ENCODE results near the gene PRKAR1B. TPM values are rescaled to one million over a fixed set of nuclear protein-coding genes. Genes with fewer than 3 reads are reported as not detected.

The PRKAR1B gene
- total and polyA plus RNA-seq, 2 donors (not counting 1 experiment from before 2014, with no cell fraction given) = 4.5 to 8.6 TPM

DNA sequence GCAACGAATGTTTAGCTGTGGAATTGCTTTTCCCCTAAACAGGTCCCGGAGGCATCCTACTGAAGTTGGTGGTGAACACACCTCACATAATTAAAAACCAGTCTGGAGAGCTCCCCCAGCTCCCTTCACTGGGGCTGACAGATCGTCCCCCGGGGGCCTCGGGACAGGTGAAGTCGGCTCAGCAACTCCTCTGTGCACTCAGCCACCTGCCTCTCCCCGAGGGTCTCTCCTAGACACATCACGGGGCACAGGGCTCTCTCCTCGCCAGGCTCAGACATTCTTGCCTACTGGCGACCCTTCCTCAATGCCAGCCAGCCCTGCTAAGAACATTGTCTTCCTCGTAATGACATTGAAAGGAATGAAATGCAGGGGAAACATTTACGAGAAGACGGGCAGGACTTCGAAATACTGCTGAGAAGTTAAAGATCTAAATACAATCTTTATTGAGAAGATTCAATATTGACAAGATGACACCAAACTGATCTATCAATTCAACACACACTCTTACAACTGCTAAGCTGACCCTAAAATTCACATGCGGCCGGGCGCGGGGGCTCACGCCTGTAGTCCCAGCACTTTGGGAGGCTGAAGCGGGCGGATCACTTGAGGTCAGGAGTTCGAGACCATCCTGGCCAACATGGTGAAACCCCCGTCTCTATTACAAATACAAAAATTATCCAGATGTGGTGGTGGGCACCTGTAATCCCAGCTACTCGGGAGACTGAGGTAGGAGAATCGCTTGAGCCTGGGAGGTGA lies 88.6 kb downstream of the PRKAR1B start:
- no peak for TF ChIP-seq EZH2 (IDR thresholded peaks at IDR 0.05; ENCODE audit: borderline replicate concordance, insufficient read depth, low read depth, low read length, poor library complexity, severe bottlenecking)
- TF ChIP-seq, protein P1, sequence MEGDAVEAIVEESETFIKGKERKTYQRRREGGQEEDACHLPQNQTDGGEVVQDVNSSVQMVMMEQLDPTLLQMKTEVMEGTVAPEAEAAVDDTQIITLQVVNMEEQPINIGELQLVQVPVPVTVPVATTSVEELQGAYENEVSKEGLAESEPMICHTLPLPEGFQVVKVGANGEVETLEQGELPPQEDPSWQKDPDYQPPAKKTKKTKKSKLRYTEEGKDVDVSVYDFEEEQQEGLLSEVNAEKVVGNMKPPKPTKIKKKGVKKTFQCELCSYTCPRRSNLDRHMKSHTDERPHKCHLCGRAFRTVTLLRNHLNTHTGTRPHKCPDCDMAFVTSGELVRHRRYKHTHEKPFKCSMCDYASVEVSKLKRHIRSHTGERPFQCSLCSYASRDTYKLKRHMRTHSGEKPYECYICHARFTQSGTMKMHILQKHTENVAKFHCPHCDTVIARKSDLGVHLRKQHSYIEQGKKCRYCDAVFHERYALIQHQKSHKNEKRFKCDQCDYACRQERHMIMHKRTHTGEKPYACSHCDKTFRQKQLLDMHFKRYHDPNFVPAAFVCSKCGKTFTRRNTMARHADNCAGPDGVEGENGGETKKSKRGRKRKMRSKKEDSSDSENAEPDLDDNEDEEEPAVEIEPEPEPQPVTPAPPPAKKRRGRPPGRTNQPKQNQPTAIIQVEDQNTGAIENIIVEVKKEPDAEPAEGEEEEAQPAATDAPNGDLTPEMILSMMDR (IDR thresholded peaks at IDR 0.05) = no peak
- Histone ChIP-seq H3K4me1 (ENCODE audit: control insufficient read depth in 2 of 2, insufficient read depth in 2 of 2, low read length in 2 of 2) (no peaks in the 10 kb centered on the region), H3K4me3 (ENCODE audit: control extremely low read depth in 1 of 5, extremely low read depth in 1 of 5, insufficient read depth in 1 of 5, low read depth in 2 of 5, low read length in 4 of 5) (no peak overlapping the region), H3K36me3 (replicated peaks in 1 of 2; ENCODE audit: control extremely low read depth in 1 of 2, control insufficient read depth in 1 of 2, extremely low read depth in 1 of 2, insufficient read depth in 2 of 2, low read length in 1 of 2) (no peaks in the 10 kb centered on the region), H3K79me2 (ENCODE audit: control insufficient read depth, insufficient read depth, low read length) (peaks cover 3% of the 10 kb centered on the region), H4K20me1 (ENCODE audit: control insufficient read depth, insufficient read depth, low read length, poor library complexity, severe bottlenecking) (no peaks in the 10 kb centered on the region), H3K9ac (ENCODE audit: low read length) (no peak overlapping the region), H3K27ac (ENCODE audit: low read length in 2 of 2) (no peak overlapping the region), H2AFZ (ENCODE audit: insufficient read depth, low read depth, low read length, poor library complexity, severe bottlenecking) (no peak overlapping the region), H3K27me3 (replicated peaks in 1 of 4; ENCODE audit: control extremely low read depth in 1 of 4, control insufficient read depth in 3 of 4, insufficient read depth in 4 of 4, low read length in 3 of 4) (no peaks in the 10 kb centered on the region), H3K4me2 (replicated peaks; ENCODE audit: low read depth, low read length, poor library complexity, severe bottlenecking) (no peak overlapping the region), H3K9me3 (ENCODE audit: control extremely low read depth in 1 of 3, control insufficient read depth in 2 of 3, insufficient read depth in 1 of 3, low read length in 2 of 3) (peaks cover 0 to 13% (median 0%) of the 10 kb centered on the region in 3 donors)
- CTCF ChIA-PET = no interaction called here
- Mint-ChIP-seq H3K27me3 (no peaks in the 10 kb centered on the region), H3K4me1 (peaks cover 12% of the 10 kb centered on the region), H3K4me3 (no peak overlapping the region), H3K9me3 (ENCODE audit: insufficient read depth) (no peaks in the 10 kb centered on the region), H3K27ac (no peak overlapping the region)
- DNase-seq = no peak
- WGBS (ENCODE audit: insufficient coverage) = 98% methylated on average over 15 of the region's 25 CpGs
- ATAC-seq (ENCODE audit: low read depth) = no peak
- POLR2A ChIA-PET = no interaction called here
- intact Hi-C loops (cut with micrococcal nuclease) = loop anchor here (10.0 kb wide), 1 partner anchor 314 kb away; no protein-coding TSS in a partner anchor

DNA sequence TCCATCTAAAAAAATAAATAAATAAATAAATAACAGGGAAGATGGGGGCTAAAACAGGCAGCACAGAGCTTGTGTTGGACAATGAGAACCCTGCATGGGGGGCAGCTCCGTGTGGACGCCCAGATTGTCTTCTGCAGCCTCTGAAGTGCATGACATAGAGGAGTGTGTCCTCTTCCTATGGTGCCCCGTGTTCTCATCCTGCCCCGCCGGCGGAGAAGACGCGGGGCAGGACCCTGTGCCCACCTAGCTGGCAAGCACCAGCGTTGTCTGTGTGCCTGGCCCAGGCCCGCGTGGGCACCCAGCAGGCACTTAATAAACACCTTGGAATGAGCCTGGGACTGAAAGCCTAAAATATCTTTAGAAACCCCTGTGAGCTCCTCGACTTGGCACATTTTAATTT lies 89.3 kb downstream of the PRKAR1B start:
- no peaks in the 10 kb centered on the region for H4K20me1 ChIP-seq (ENCODE audit: control insufficient read depth, insufficient read depth, low read length, poor library complexity, severe bottlenecking)
- no peak overlapping the region for H3K27ac Mint-ChIP-seq

More for the DNA sequence above, 89.3 kb downstream of the PRKAR1B start:
- DNase-seq (no peak), ATAC-seq (ENCODE audit: low read depth) (no peak)
- H2AFZ ChIP-seq (ENCODE audit: insufficient read depth, low read depth, low read length, poor library complexity, severe bottlenecking) = no peak overlapping the region
- Mint-ChIP-seq H3K4me3 (no peak overlapping the region), H3K4me1 (peaks cover 12% of the 10 kb centered on the region), H3K9me3 (ENCODE audit: insufficient read depth) (no peaks in the 10 kb centered on the region), H3K27me3 (no peaks in the 10 kb centered on the region)
- no peak overlapping the region for H3K9ac ChIP-seq (ENCODE audit: low read length)
- 92% methylated on average over 12 of the region's 12 CpGs for WGBS (ENCODE audit: insufficient coverage)
- H3K4me1 ChIP-seq (ENCODE audit: control insufficient read depth in 2 of 2, insufficient read depth in 2 of 2, low read length in 2 of 2) = no peaks in the 10 kb centered on the region
- H3K27me3 ChIP-seq (replicated peaks in 1 of 4; ENCODE audit: control extremely low read depth in 1 of 4, control insufficient read depth in 3 of 4, insufficient read depth in 4 of 4, low read length in 3 of 4) = no peaks in the 10 kb centered on the region
- intact Hi-C loops (cut with micrococcal nuclease) = loop anchor here (10.0 kb wide), 1 partner anchor 313 kb away; no protein-coding TSS in a partner anchor
- TF ChIP-seq, protein P1 (IDR thresholded peaks at IDR 0.05) = no peak
- TF ChIP-seq EZH2 (IDR thresholded peaks at IDR 0.05; ENCODE audit: borderline replicate concordance, insufficient read depth, low read depth, low read length, poor library complexity, severe bottlenecking) = no peak
- no peak overlapping the region for H3K27ac ChIP-seq (ENCODE audit: low read length in 2 of 2)
- no peak overlapping the region for H3K4me2 ChIP-seq (replicated peaks; ENCODE audit: low read depth, low read length, poor library complexity, severe bottlenecking)
- H3K79me2 ChIP-seq (ENCODE audit: control insufficient read depth, insufficient read depth, low read length) = peaks cover 3% of the 10 kb centered on the region
- no peaks in the 10 kb centered on the region for H3K36me3 ChIP-seq (replicated peaks in 1 of 2; ENCODE audit: control extremely low read depth in 1 of 2, control insufficient read depth in 1 of 2, extremely low read depth in 1 of 2, insufficient read depth in 2 of 2, low read length in 1 of 2)
- H3K9me3 ChIP-seq (ENCODE audit: control extremely low read depth in 1 of 3, control insufficient read depth in 2 of 3, insufficient read depth in 1 of 3, low read length in 2 of 3) = peaks cover 0 to 8% (median 0%) of the 10 kb centered on the region in 3 donors
- H3K4me3 ChIP-seq (ENCODE audit: control extremely low read depth in 1 of 5, extremely low read depth in 1 of 5, insufficient read depth in 1 of 5, low read depth in 2 of 5, low read length in 4 of 5) = no peak overlapping the region
- ChIA-PET CTCF (no interaction called here), POLR2A (no interaction called here)

Measured in B cell (primary cell).